Psoas muscle (tissue), 8 donors: ENCODE measurements around the gene CKAP2. TPM values are rescaled to one million over a fixed set of nuclear protein-coding genes. Genes with fewer than 3 reads are reported as not detected.

Experiments used
- ATAC-seq, 4 donors: fragments of 200-7000 bp; cut with Tn5 transposase; one replicate each; pipeline ENCODE4 v1.9.1; 2020; ENCODE audit warnings: moderate library complexity in 3 of 4, mild to moderate bottlenecking in 2 of 4
- DNase-seq, 2 donors: peaks; one replicate each; pipeline ENCODE4 v3.0.0-alpha.2; 2020
- H3K27ac ChIP-seq: fragments of 200-600 bp; one replicate; pipeline ENCODE4 v1.8.0; 2022
- H3K27me3 ChIP-seq, 3 donors: fragments of 200-600 bp in 1 of 3; one replicate each; pipeline versions ENCODE4 v1.6.1 to v1.8.0; 2013 to 2022; ENCODE audit warnings: low read length in 2 of 3, mild to moderate bottlenecking in 2 of 3, moderate library complexity in 1 of 3; ENCODE audit not compliant: insufficient read depth in 3 of 3
- H3K36me3 ChIP-seq, 2 donors: fragments of 200-600 bp in 1 of 2; one replicate each; pipeline versions ENCODE4 v1.6.1 to v1.8.0; 2013 to 2022; ENCODE audit warnings: low read depth in 1 of 2, mild to moderate bottlenecking in 1 of 2, moderate library complexity in 1 of 2; ENCODE audit not compliant: insufficient read depth in 1 of 2
- H3K4me1 ChIP-seq: fragments of 200-600 bp; one replicate; pipeline ENCODE4 v1.8.0; 2022
- H3K4me3 ChIP-seq: fragments of 200-600 bp; one replicate; pipeline ENCODE4 v1.8.0; 2022; ENCODE audit warnings: mild to moderate bottlenecking
- H3K9me3 ChIP-seq: fragments of 200-600 bp; one replicate; pipeline ENCODE4 v1.8.0; 2022
- CTCF ChIP-seq: fragments of 200-600 bp; IDR thresholded peaks from one replicate; pipeline ENCODE4 v1.8.0; 2022; ENCODE audit warnings: antibody characterized with exemption
- WGBS, 3 donors: extraction: QIAGEN DNeasy Blood & Tissue Kit; methylation state at CpG; one replicate each; pipeline versions ENCODE4 v1.1.6 to v1.1.7; 2013; 5-methylcytosine and 5-hydroxymethylcytosine counted together
- intact Hi-C, 2 donors: fragments of 100-400 bp; cut with DNase I; formaldehyde crosslinking; loops; one replicate each; pipeline versions ENCODE4 v1.11.0 to v1.14.2; 2022
- polyA plus RNA-seq, 3 donors: library from polyadenylated mRNA; stranded (reverse); fragments of 200-250 nt; gene quantifications; one replicate each; pipeline ENCODE4 v1.2.3, GENCODE V29; 2013
- total RNA-seq, 4 donors: library from RNA; stranded (reverse); fragmentation: NEBNext Ultra II Directional in 2 of 4; extraction: Animal tissue kit (Norgen Biotek cat#: 25700) in 2 of 4; gene quantifications; one replicate each; pipeline versions ENCODE4 v1.2.1 to v1.2.4, GENCODE V29; 2021 to 2023
- donor health status: healthy with polysubstance abuse.
- donor health status: DM: no; HTN: no; CAD: no; lungs with moderate emphysema.
- donor health status: Bipolar disorder and iron deficiency.
- donor health status: healthy.
- donor health status: DM: yes; HTN: yes; CAD: no.
- donor health status: DM: no; HTN: no; CAD: no.
- donor health status: DM: no; HTN: no; CAD: no.
- donor health status: DM: yes; HTN: yes; CAD: no.

Gene CKAP2
- total and polyA plus RNA-seq, 7 donors = 1.1 to 8.0 (median 3.2) TPM

- Histone ChIP-seq H3K27ac (no peak overlapping the region), H3K36me3 (peaks cover 0 to 100% of the 10 kb centered on the region in 2 donors), H3K4me1 (no peaks in the 10 kb centered on the region), H3K4me3 (no peak overlapping the region), H3K9me3 (no peaks in the 10 kb centered on the region), H3K27me3 (no peaks in the 10 kb centered on the region)
- no peak for ATAC-seq
- no peak for DNase-seq
- TF ChIP-seq CTCF = no peak
- WGBS, 3 donors = 93 to 100% (median 95%) methylated on average over 3 of the region's 3 CpGs
- intact Hi-C loops = no loop called here
Measured at GRCh38 chr13:52421216-52421615, 34.1 kb upstream of the CKAP2 start.

DNA sequence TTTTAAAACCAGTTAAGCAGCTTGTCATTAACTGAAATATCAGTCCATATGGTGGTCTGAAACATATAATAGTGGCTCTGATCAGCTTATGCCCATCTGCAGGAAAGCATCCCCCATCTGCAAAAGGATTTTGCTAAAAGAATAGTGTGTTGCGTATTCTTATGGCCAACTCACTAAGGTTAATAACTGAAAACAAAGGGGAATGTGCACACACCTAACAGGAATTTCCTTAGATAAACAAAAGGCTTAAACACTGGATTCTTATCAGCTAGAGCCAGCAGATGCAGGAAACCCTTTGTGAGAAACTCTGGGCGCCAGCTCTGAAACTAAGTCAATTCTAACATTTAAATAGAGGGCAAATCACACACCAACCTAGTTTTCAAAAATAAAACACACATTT is 27.0 kb upstream of the CKAP2 start:
- intact Hi-C loops = no loop called here
- Histone ChIP-seq H3K36me3 (peaks cover 0 to 95% of the 10 kb centered on the region in 2 donors), H3K27me3 (no peaks in the 10 kb centered on the region), H3K9me3 (no peaks in the 10 kb centered on the region), H3K27ac (no peak overlapping the region), H3K4me3 (no peak overlapping the region), H3K4me1 (no peaks in the 10 kb centered on the region)
- WGBS, 3 donors = 79 to 90% (median 83%) methylated on average over 2 of the region's 2 CpGs
- TF ChIP-seq CTCF = no peak
- DNase-seq = no peak
- ATAC-seq = peak in 2 of 4 donors; percentile 28 to 36

GRCh38 chr13:52432456-52432855 is 22.8 kb upstream of the CKAP2 start:
- WGBS, 3 donors = 59 to 80% (median 72%) methylated on average over 2 of the region's 2 CpGs
- no peak for ATAC-seq

GRCh38 chr13:52446265-52446664 is 9.0 kb upstream of the CKAP2 start:
- Histone ChIP-seq H3K4me1 (peaks cover 24% of the 10 kb centered on the region), H3K27me3 (no peaks in the 10 kb centered on the region), H3K36me3 (peaks cover 0 to 14% of the 10 kb centered on the region in 2 donors), H3K27ac (no peak overlapping the region), H3K9me3 (no peaks in the 10 kb centered on the region), H3K4me3 (no peak overlapping the region)
- WGBS, 3 donors = 90 to 100% (median 94%) methylated on average over 1 of the region's 1 CpG
- no peak for TF ChIP-seq CTCF
- intact Hi-C loops = no loop called here
- DNase-seq (no peak), ATAC-seq (no peak)

More at GRCh38 chr13:52432456-52432855, 22.8 kb upstream of the CKAP2 start:
- Histone ChIP-seq H3K27ac (no peak overlapping the region), H3K4me1 (no peaks in the 10 kb centered on the region), H3K27me3 (no peaks in the 10 kb centered on the region), H3K9me3 (no peaks in the 10 kb centered on the region), H3K36me3 (peaks cover 0 to 95% of the 10 kb centered on the region in 2 donors), H3K4me3 (no peak overlapping the region)
- TF ChIP-seq CTCF = no peak
- intact Hi-C loops = no loop called here
- no peak for DNase-seq

GRCh38 chr13:52447354-52447753 is 7.9 kb upstream of the CKAP2 start:
- DNase-seq = no peak
- TF ChIP-seq CTCF = no peak
- no peak overlapping the region for H3K27ac ChIP-seq
- no peak overlapping the region for H3K4me3 ChIP-seq
- peaks cover 0 to 3% of the 10 kb centered on the region in 2 donors for H3K36me3 ChIP-seq
- ATAC-seq = no peak
- no peaks in the 10 kb centered on the region for H3K27me3 ChIP-seq
- WGBS, 3 donors = 88 to 97% (median 96%) methylated on average over 2 of the region's 2 CpGs
- H3K9me3 ChIP-seq = no peaks in the 10 kb centered on the region
- peaks cover 24% of the 10 kb centered on the region for H3K4me1 ChIP-seq
- intact Hi-C loops = no loop called here
